GM12878 (cell line): ENCODE measurements around the gene AEN. TPM values are rescaled to one million over a fixed set of nuclear protein-coding genes. Genes with fewer than 3 reads are reported as not detected.

Experiments used
- BMI1 ChIP-seq: fragments of 450-650 bp; IDR thresholded peaks from 2 replicates; pipeline ENCODE4 v1.6.1; 2016; ENCODE audit warnings: mild to moderate bottlenecking, moderate library complexity, borderline replicate concordance
- CEBPB ChIP-seq, 2 experiments: fragments of 150-350 bp in 1 of 2; IDR thresholded peaks; 2 replicates each; pipeline ENCODE4 v1.6.1; 2012 to 2014; ENCODE audit warnings: low read depth in 2 of 2, low read length in 2 of 2, borderline replicate concordance in 1 of 2, inconsistent platforms in 1 of 2
- FOXM1 ChIP-seq: IDR thresholded peaks from 2 replicates; pipeline ENCODE4 v1.6.1; 2012; ENCODE audit warnings: low read depth, mild to moderate bottlenecking, inconsistent platforms, low read length, moderate library complexity
- HDGF ChIP-seq: fragments of 450-650 bp; IDR thresholded peaks from 2 replicates; pipeline ENCODE4 v1.6.1; 2016; ENCODE audit warnings: antibody characterized with exemption
- IRF4 ChIP-seq: IDR thresholded peaks from 2 replicates; pipeline ENCODE4 v1.6.1; 2011; ENCODE audit warnings: low read depth, low read length
- LARP7 ChIP-seq: fragments of 450-650 bp; IDR thresholded peaks from 2 replicates; pipeline ENCODE4 v1.6.1; 2017; ENCODE audit warnings: mild to moderate bottlenecking
- NBN ChIP-seq: fragments of 450-650 bp; IDR thresholded peaks from 2 replicates; pipeline ENCODE4 v1.6.1; 2016
- NFIC ChIP-seq: IDR thresholded peaks from 2 replicates; pipeline ENCODE4 v1.6.1; 2012; ENCODE audit warnings: low read depth, mild to moderate bottlenecking, inconsistent platforms, low read length, moderate library complexity
- NR2F1 ChIP-seq: fragments of 450-650 bp; conservative IDR thresholded peaks from 2 replicates; pipeline ENCODE4 v1.6.1; 2017; ENCODE audit warnings: mild to moderate bottlenecking
- RFX5 ChIP-seq: IDR thresholded peaks from 2 replicates; pipeline ENCODE4 v1.6.1; 2011; ENCODE audit warnings: low read depth, low read length, improper control_type of control experiment
- SRF ChIP-seq, 2 experiments: IDR thresholded peaks; 2 replicates each; pipeline ENCODE4 v1.6.1; 2011; ENCODE audit warnings: low read depth in 2 of 2, low read length in 2 of 2, mild to moderate bottlenecking in 1 of 2, moderate library complexity in 1 of 2
- TCF12 ChIP-seq: IDR thresholded peaks from 2 replicates; pipeline ENCODE4 v1.6.1; 2011; ENCODE audit warnings: low read depth, mild to moderate bottlenecking, low read length
- TCF3 ChIP-seq: IDR thresholded peaks from 2 replicates; pipeline ENCODE4 v1.6.1; 2012; ENCODE audit warnings: low read depth, mild to moderate bottlenecking, low read length, borderline replicate concordance; ENCODE audit not compliant: insufficient read depth
- TCF7 ChIP-seq: IDR thresholded peaks from 2 replicates; pipeline ENCODE4 v1.6.1; 2014; ENCODE audit warnings: antibody characterized with exemption, borderline replicate concordance
- WRNIP1 ChIP-seq: IDR thresholded peaks from 2 replicates; pipeline ENCODE4 v1.6.1; 2011; ENCODE audit warnings: low read depth, low read length, improper control_type of control experiment, borderline replicate concordance
- ZBTB4 ChIP-seq: fragments of 450-650 bp; formaldehyde crosslinking; IDR thresholded peaks from 2 replicates; pipeline ENCODE4 v1.4.0; 2022; ENCODE audit warnings: mild to moderate bottlenecking, moderate library complexity
- ZNF592 ChIP-seq: fragments of 450-650 bp; IDR thresholded peaks from 2 replicates; pipeline ENCODE4 v1.6.1; 2017; ENCODE audit warnings: mild to moderate bottlenecking, moderate library complexity
- polyA plus RNA-seq, 11 experiments: library from polyadenylated mRNA; depleted of rRNA in 4 of 11; unstranded in 6 of 11; stranded (reverse) in 5 of 11; fragments of >200 nt; fragmentation: Nextera tagmentation in 4 of 11; fragmentation: Illumina TruSeq in 1 of 11; extraction: Ambion mirVana in 4 of 11; extraction: Trizol in 1 of 11; gene quantifications; 1 replicate in 1 of 11; 2 replicates in 10 of 11; pipeline versions ENCODE4 v1.2.1 to v1.2.3, GENCODE V29; 2011 to 2016; ENCODE audit warnings: inconsistent platforms in 2 of 11, missing spikeins in 2 of 11, low read depth in 1 of 11
- total RNA-seq, 4 experiments: library from RNA; depleted of rRNA in 3 of 4; stranded (reverse); fragments of >200 nt in 3 of 4; fragmentation: Illumina TruSeq in 1 of 4; extraction: Trizol in 1 of 4; gene quantifications; 2 replicates each; pipeline versions ENCODE4 v1.2.1 to v1.2.3, GENCODE V29; 2013 to 2021
- TF ChIP-seq, protein P1 (sequence below): IDR thresholded peaks from 2 replicates; pipeline ENCODE4 v1.6.1; 2011; ENCODE audit warnings: mild to moderate bottlenecking, low read depth, low read length, moderate library complexity; ENCODE audit not compliant: insufficient replicate concordance
- TF ChIP-seq, protein P2 (sequence below): fragments of 450-650 bp; IDR thresholded peaks from 2 replicates; pipeline ENCODE4 v1.6.1; 2017; ENCODE audit warnings: antibody characterized with exemption, mild to moderate bottlenecking, moderate library complexity

The AEN gene
- total and polyA plus RNA-seq, 10 of the 15 experiments (the other 5 are each of a cell fraction or from before 2014, with no cell fraction given), result 11.7 to 81.2 (median 53.7) TPM

- TF ChIP-seq ZNF592, result no peak
- TF ChIP-seq NFIC, result no peak; the same call in 1 of the 2 replicates
- no peak for TF ChIP-seq FOXM1
- peak; percentile 77 for TF ChIP-seq NR2F1
- no peak for TF ChIP-seq NBN
- peak; percentile 91 for TF ChIP-seq LARP7
- 0 out of 2 replicates have a peak, but pooled peaks have one; percentile 41 for TF ChIP-seq RFX5
- no peak for TF ChIP-seq TCF7
- TF ChIP-seq TCF3, result 0 out of 2 replicates have a peak, but pooled peaks have one; percentile 28
- TF ChIP-seq ZBTB4 (CRISPR knock-in tag), result no peak
- TF ChIP-seq, protein P1, sequence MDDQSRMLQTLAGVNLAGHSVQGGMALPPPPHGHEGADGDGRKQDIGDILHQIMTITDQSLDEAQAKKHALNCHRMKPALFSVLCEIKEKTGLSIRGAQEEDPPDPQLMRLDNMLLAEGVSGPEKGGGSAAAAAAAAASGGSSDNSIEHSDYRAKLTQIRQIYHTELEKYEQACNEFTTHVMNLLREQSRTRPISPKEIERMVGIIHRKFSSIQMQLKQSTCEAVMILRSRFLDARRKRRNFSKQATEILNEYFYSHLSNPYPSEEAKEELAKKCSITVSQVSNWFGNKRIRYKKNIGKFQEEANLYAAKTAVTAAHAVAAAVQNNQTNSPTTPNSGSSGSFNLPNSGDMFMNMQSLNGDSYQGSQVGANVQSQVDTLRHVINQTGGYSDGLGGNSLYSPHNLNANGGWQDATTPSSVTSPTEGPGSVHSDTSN, result no peak
- TF ChIP-seq, protein P2, sequence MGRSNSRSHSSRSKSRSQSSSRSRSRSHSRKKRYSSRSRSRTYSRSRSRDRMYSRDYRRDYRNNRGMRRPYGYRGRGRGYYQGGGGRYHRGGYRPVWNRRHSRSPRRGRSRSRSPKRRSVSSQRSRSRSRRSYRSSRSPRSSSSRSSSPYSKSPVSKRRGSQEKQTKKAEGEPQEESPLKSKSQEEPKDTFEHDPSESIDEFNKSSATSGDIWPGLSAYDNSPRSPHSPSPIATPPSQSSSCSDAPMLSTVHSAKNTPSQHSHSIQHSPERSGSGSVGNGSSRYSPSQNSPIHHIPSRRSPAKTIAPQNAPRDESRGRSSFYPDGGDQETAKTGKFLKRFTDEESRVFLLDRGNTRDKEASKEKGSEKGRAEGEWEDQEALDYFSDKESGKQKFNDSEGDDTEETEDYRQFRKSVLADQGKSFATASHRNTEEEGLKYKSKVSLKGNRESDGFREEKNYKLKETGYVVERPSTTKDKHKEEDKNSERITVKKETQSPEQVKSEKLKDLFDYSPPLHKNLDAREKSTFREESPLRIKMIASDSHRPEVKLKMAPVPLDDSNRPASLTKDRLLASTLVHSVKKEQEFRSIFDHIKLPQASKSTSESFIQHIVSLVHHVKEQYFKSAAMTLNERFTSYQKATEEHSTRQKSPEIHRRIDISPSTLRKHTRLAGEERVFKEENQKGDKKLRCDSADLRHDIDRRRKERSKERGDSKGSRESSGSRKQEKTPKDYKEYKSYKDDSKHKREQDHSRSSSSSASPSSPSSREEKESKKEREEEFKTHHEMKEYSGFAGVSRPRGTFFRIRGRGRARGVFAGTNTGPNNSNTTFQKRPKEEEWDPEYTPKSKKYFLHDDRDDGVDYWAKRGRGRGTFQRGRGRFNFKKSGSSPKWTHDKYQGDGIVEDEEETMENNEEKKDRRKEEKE, result no peak
- TF ChIP-seq IRF4, result no peak
- TF ChIP-seq CEBPB (IDR thresholded peaks at IDR 0.05; ENCODE audit: borderline replicate concordance in 1 of 2, low read depth in 2 of 2, low read length in 2 of 2), result no peak
- TF ChIP-seq TCF12, result peak; percentile 44; the same call in 1 of the 2 replicates
- no peak for TF ChIP-seq BMI1
- TF ChIP-seq SRF (IDR thresholded peaks at IDR 0.05; ENCODE audit: low read depth in 2 of 2, low read length in 2 of 2), result no peak
- TF ChIP-seq WRNIP1, result no peak
- TF ChIP-seq HDGF, result no peak
Measured at GRCh38 chr15:88620995-88621772, at the start of gene AEN (continued).
